ENCODE measurements around the gene FBXW11. TPM values are rescaled to one million over a fixed set of nuclear protein-coding genes. Genes with fewer than 3 reads are reported as not detected.

FBXW11 gene
- total RNA-seq, 1 experiment from 2014 or later: 34.9 TPM

DNA sequence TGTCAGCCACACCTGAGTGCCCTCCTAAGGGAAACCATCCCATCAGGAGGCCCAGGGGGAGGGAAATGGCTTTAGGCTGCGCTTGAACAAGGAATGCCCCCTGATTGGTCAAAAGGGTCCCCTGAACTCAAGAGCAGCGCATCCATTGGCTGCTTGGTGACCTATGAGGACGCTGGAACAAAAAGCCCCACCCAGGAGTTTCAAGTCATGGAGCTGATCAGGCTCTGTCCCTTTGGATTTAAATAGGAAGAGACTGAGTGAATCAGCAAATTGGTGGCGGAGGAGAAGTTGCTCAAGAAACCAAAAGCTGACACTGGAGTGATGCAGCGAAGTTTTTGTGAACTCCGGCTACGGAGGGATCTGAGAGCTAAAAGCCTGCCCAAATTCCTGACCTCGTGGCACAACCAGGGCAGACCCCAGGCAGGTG lies 154.2 kb downstream of the FBXW11 start:
- intact Hi-C loops (cut with micrococcal nuclease; ENCODE audit: unreplicated experiment): loop anchor here (5.0 to 10.0 kb wide), 2 partner anchors 217 to 435 kb away; partner anchors contain the start of gene FGF18
- H3K27ac ChIP-seq (ENCODE audit: low read depth, low read length, poor library complexity, severe bottlenecking): no peak overlapping the region
- TF ChIP-seq, protein P1, sequence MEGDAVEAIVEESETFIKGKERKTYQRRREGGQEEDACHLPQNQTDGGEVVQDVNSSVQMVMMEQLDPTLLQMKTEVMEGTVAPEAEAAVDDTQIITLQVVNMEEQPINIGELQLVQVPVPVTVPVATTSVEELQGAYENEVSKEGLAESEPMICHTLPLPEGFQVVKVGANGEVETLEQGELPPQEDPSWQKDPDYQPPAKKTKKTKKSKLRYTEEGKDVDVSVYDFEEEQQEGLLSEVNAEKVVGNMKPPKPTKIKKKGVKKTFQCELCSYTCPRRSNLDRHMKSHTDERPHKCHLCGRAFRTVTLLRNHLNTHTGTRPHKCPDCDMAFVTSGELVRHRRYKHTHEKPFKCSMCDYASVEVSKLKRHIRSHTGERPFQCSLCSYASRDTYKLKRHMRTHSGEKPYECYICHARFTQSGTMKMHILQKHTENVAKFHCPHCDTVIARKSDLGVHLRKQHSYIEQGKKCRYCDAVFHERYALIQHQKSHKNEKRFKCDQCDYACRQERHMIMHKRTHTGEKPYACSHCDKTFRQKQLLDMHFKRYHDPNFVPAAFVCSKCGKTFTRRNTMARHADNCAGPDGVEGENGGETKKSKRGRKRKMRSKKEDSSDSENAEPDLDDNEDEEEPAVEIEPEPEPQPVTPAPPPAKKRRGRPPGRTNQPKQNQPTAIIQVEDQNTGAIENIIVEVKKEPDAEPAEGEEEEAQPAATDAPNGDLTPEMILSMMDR (conservative IDR thresholded peaks at IDR 0.05; ENCODE audit: low read depth, low read length): no peak
- no peak for TF ChIP-seq EZH2 (IDR thresholded peaks at IDR 0.05; ENCODE audit: borderline replicate concordance, low read depth, low read length, poor library complexity, severe bottlenecking)

DNA sequence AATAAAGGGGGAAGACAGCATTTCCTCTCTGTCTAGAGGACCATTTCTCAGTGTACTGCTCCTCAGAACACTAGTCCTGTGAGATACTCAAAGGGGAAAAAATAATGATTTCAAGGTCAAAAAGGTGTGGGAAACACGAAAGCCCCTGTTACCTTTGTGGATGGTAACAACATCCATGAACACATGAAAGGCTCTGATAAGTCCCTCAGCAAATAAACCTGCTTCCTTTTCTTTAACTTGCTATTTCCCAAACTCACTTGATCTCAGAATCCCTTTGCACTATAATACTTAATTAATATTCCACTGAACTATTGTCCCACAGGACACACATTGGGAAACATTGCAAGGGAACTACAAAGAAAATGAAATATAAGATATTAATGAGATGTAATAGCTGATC lies 155.2 kb downstream of the FBXW11 start:
- no peak overlapping the region for H3K27ac ChIP-seq (ENCODE audit: low read depth, low read length, poor library complexity, severe bottlenecking)
- H3K4me3 ChIP-seq (ENCODE audit: low read depth, low read length, poor library complexity, severe bottlenecking): no peak overlapping the region
- ChIA-PET CTCF (no interaction called here), POLR2A (ENCODE audit: low non-redundant PET) (no interaction called here)
- intact Hi-C loops (cut with micrococcal nuclease; ENCODE audit: unreplicated experiment): loop anchor here (5.0 to 10.0 kb wide), 2 partner anchors 216 to 434 kb away; partner anchors contain the start of gene FGF18
- no peaks in the 10 kb centered on the region for H3K9me3 ChIP-seq (ENCODE audit: low read depth, low read length, poor library complexity, severe bottlenecking)
- BruUV-seq (replicated peaks): no TSS peak
- H3K36me3 ChIP-seq (ENCODE audit: insufficient read depth, low read length, poor library complexity, severe bottlenecking): no peaks in the 10 kb centered on the region
- no peak for TF ChIP-seq EZH2 (IDR thresholded peaks at IDR 0.05; ENCODE audit: borderline replicate concordance, low read depth, low read length, poor library complexity, severe bottlenecking)
- TF ChIP-seq, protein P1 (conservative IDR thresholded peaks at IDR 0.05; ENCODE audit: low read depth, low read length): no peak
- no peaks in the 10 kb centered on the region for H3K4me1 ChIP-seq (ENCODE audit: insufficient read depth, low read length, poor library complexity, severe bottlenecking)
- no peaks in the 10 kb centered on the region for H3K27me3 ChIP-seq (replicated peaks; ENCODE audit: insufficient read depth, low read depth, low read length, poor library complexity)
- DNase-seq (ENCODE audit: low spot score): no peak

More for the DNA sequence above, 154.2 kb downstream of the FBXW11 start:
- DNase-seq (ENCODE audit: low spot score): peak; percentile 21
- H3K36me3 ChIP-seq (ENCODE audit: insufficient read depth, low read length, poor library complexity, severe bottlenecking): no peaks in the 10 kb centered on the region
- POLR2A ChIA-PET (ENCODE audit: low non-redundant PET): no interaction called here
- BruUV-seq (replicated peaks): no TSS peak
- no peaks in the 10 kb centered on the region for H3K27me3 ChIP-seq (replicated peaks; ENCODE audit: insufficient read depth, low read depth, low read length, poor library complexity)
- H3K9me3 ChIP-seq (ENCODE audit: low read depth, low read length, poor library complexity, severe bottlenecking): no peaks in the 10 kb centered on the region
- CTCF ChIA-PET: no interaction called here
- H3K4me1 ChIP-seq (ENCODE audit: insufficient read depth, low read length, poor library complexity, severe bottlenecking): no peaks in the 10 kb centered on the region
- H3K4me3 ChIP-seq (ENCODE audit: low read depth, low read length, poor library complexity, severe bottlenecking): no peak overlapping the region

DNA sequence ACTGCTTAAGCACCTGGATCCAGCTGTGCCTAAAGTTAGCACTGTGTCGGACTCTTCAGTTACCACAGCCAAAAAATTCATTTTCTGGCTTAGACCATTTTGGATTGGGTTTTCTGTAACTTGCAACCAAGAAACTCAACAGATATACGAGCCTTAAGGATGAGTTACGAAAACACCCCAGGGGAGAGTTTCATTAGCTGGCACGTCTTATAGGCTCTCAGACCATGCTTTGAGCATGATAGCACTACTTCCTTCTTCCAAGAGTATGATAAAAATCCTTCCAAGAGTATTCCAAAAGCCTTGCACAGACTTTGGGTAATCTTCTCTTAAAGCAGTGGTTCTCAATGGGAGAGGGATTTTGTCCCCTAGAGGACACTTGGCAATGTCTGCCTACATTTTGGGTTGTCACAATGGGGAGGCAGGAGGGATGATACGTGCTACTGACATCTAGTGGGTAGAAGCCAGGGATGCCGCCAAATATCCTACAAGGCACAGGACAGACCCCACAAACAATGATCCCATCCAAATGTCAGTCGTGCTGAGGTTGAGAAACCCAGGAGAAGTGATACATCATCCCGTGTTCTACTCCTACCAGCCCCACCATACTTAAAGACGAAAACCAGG lies 156.0 kb downstream of the FBXW11 start:
- intact Hi-C loops (cut with micrococcal nuclease; ENCODE audit: unreplicated experiment): loop anchor here (5.0 to 10.0 kb wide), 2 partner anchors 216 to 433 kb away; partner anchors contain the start of gene FGF18
- peak; percentile 68 for DNase-seq (ENCODE audit: low spot score)
- TF ChIP-seq, protein P1 (conservative IDR thresholded peaks at IDR 0.05; ENCODE audit: low read depth, low read length): peak; percentile 58
- no peak for TF ChIP-seq EZH2 (IDR thresholded peaks at IDR 0.05; ENCODE audit: borderline replicate concordance, low read depth, low read length, poor library complexity, severe bottlenecking)
- no peaks in the 10 kb centered on the region for H3K36me3 ChIP-seq (ENCODE audit: insufficient read depth, low read length, poor library complexity, severe bottlenecking)
- H3K27ac ChIP-seq (ENCODE audit: low read depth, low read length, poor library complexity, severe bottlenecking): no peak overlapping the region
- ChIA-PET POLR2A (ENCODE audit: low non-redundant PET) (no interaction called here), CTCF (no interaction called here)
- no peaks in the 10 kb centered on the region for H3K27me3 ChIP-seq (replicated peaks; ENCODE audit: insufficient read depth, low read depth, low read length, poor library complexity)
- no peak overlapping the region for H3K4me3 ChIP-seq (ENCODE audit: low read depth, low read length, poor library complexity, severe bottlenecking)
- H3K4me1 ChIP-seq (ENCODE audit: insufficient read depth, low read length, poor library complexity, severe bottlenecking): no peaks in the 10 kb centered on the region
- no peaks in the 10 kb centered on the region for H3K9me3 ChIP-seq (ENCODE audit: low read depth, low read length, poor library complexity, severe bottlenecking)
- BruUV-seq (replicated peaks): no TSS peak
